RWPE2 (cell line): Measurements from ENCODE around the gene IL1RL2.

Experiments
- ATAC-seq: fragments of 200-7000 bp; cut with Tn5 transposase; 3 replicates; pipeline ENCODE4 v1.9.1; 2021; ENCODE audit warnings: low read depth
- DNase-seq: peaks from one replicate; pipeline ENCODE4 v3.0.0-alpha.2; 2020; ENCODE audit warnings: low spot score
- H3K27ac ChIP-seq: fragments of 450-650 bp; 2 replicates; pipeline ENCODE4 v1.5.1; 2017; ENCODE audit warnings: mild to moderate bottlenecking; ENCODE audit not compliant: poor library complexity, severe bottlenecking
- H3K27me3 ChIP-seq: fragments of 250-450 bp; sonication (Bioruptor Pico); 2 replicates; pipeline ENCODE4 v1.5.1; 2021; ENCODE audit warnings: mild to moderate bottlenecking, moderate library complexity; ENCODE audit not compliant: insufficient read depth, poor library complexity, severe bottlenecking
- H3K36me3 ChIP-seq: fragments of 250-450 bp; sonication (Bioruptor Pico); 2 replicates; pipeline ENCODE4 v1.5.1; 2020; ENCODE audit warnings: low read depth, mild to moderate bottlenecking, moderate library complexity
- H3K4me1 ChIP-seq: fragments of 250-450 bp; sonication (Bioruptor Pico); 2 replicates; pipeline ENCODE4 v1.5.1; 2021; ENCODE audit warnings: mild to moderate bottlenecking, moderate library complexity; ENCODE audit not compliant: insufficient read depth, poor library complexity, severe bottlenecking
- H3K4me3 ChIP-seq: fragments of 250-450 bp; sonication (Bioruptor Pico); 2 replicates; pipeline ENCODE4 v1.5.1; 2021; ENCODE audit warnings: mild to moderate bottlenecking, moderate library complexity; ENCODE audit not compliant: severe bottlenecking
- H3K9me3 ChIP-seq: fragments of 250-450 bp; sonication (Bioruptor Pico); 2 replicates; pipeline ENCODE4 v1.5.1; 2021; ENCODE audit warnings: mild to moderate bottlenecking, moderate library complexity; ENCODE audit not compliant: severe bottlenecking
- CTCF ChIP-seq: fragments of 450-650 bp; IDR thresholded peaks from one replicate; pipeline ENCODE4 v1.5.1; 2017; ENCODE audit warnings: mild to moderate bottlenecking, moderate library complexity; ENCODE audit not compliant: poor library complexity, severe bottlenecking

IL1RL2 gene

GRCh38 chr2:102278720-102279390 is 92.0 kb downstream of the IL1RL2 start:
- H3K4me3 ChIP-seq, result no peak overlapping the region
- no peaks in the 10 kb centered on the region for H3K36me3 ChIP-seq
- DNase-seq (no peak), ATAC-seq (no peak; the same call in 2 of the 3 replicates)
- H3K27me3 ChIP-seq, result no peaks in the 10 kb centered on the region
- H3K4me1 ChIP-seq, result no peaks in the 10 kb centered on the region
- TF ChIP-seq CTCF, result no peak
- no peaks in the 10 kb centered on the region for H3K9me3 ChIP-seq
- H3K27ac ChIP-seq, result no peak overlapping the region

GRCh38 chr2:102279391-102279735 is 92.5 kb downstream of the IL1RL2 start:
- TF ChIP-seq CTCF, result no peak
- no peak for ATAC-seq
- Histone ChIP-seq H3K9me3 (no peaks in the 10 kb centered on the region), H3K4me1 (no peaks in the 10 kb centered on the region), H3K36me3 (no peaks in the 10 kb centered on the region), H3K4me3 (no peak overlapping the region), H3K27me3 (no peaks in the 10 kb centered on the region), H3K27ac (no peak overlapping the region)
- no peak for DNase-seq

- no peak for TF ChIP-seq CTCF
- Histone ChIP-seq H3K27me3 (no peaks in the 10 kb centered on the region), H3K4me1 (no peaks in the 10 kb centered on the region), H3K4me3 (no peak overlapping the region), H3K9me3 (no peaks in the 10 kb centered on the region), H3K27ac (no peak overlapping the region), H3K36me3 (no peaks in the 10 kb centered on the region)
- ATAC-seq (no peak), DNase-seq (no peak)
Measured at GRCh38 chr2:102282678-102283091, 95.9 kb downstream of the IL1RL2 start.

GRCh38 chr2:102283996-102284395 is 97.2 kb downstream of the IL1RL2 start:
- Histone ChIP-seq H3K4me1 (no peaks in the 10 kb centered on the region), H3K27me3 (no peaks in the 10 kb centered on the region)
- DNase-seq, result no peak

More at GRCh38 chr2:102283996-102284395, 97.2 kb downstream of the IL1RL2 start:
- no peaks in the 10 kb centered on the region for H3K9me3 ChIP-seq
- TF ChIP-seq CTCF, result no peak
- ATAC-seq, result no peak
- no peak overlapping the region for H3K4me3 ChIP-seq
- H3K27ac ChIP-seq, result no peak overlapping the region
- no peaks in the 10 kb centered on the region for H3K36me3 ChIP-seq
